A549 (cell line): ENCODE data around the gene EPOP. TPM values are rescaled to one million over a fixed set of nuclear protein-coding genes. Genes with fewer than 3 reads are reported as not detected.

Experiments
- ATAC-seq, 2 experiments: fragments of 200-7000 bp in 1 of 2; fragments of >200 bp in 1 of 2; cut with Nextera tagmentation in 1 of 2; cut with Tn5 transposase in 1 of 2; 3 replicates each; pipeline versions ENCODE4 v1.8.0 to v1.9.1; 2018 to 2020; ENCODE audit warnings: mild to moderate bottlenecking in 1 of 2, moderate library complexity in 1 of 2
- CTCF ChIA-PET: fragments of 300-600 bp; sonication (Branson Sonifier 250); formaldehyde crosslinking; extraction: SDS; loops from one replicate; lab custom pipeline; 2021; ENCODE audit warnings: antibody characterized with exemption, inconsistent platforms; lab: Yijun Ruan, JAX
- POLR2A ChIA-PET: fragments of 350-600 bp; formaldehyde crosslinking; extraction: SDS; loops from one replicate; lab custom pipeline; 2021; ENCODE audit warnings: antibody characterized with exemption, inconsistent platforms; lab: Yijun Ruan, JAX
- DNase-seq, 2 experiments: peaks; one replicate each; pipeline versions ENCODE4 v3.0.0 to v3.0.0-alpha.2; 2011 to 2016; ENCODE audit warnings: low read depth in 1 of 2, low spot score in 1 of 2
- FAIRE-seq: peaks from 2 replicates; lab custom pipeline; 2011; peaks lifted over from hg19 to GRCh38; lab: Jason Lieb, UNC
- H3K27ac ChIP-seq, 2 experiments: fragments of >200 bp; sonication (Bioruptor Twin); formaldehyde crosslinking; 3 replicates each; pipeline ENCODE4 v1.5.1; 2016 to 2017
- H3K4me1 ChIP-seq: fragments of >200 bp; sonication (Bioruptor Twin); formaldehyde crosslinking; 3 replicates; pipeline ENCODE4 v1.6.1; 2016
- H3K4me2 ChIP-seq: fragments of >200 bp; sonication (Bioruptor Twin); formaldehyde crosslinking; 3 replicates; pipeline ENCODE4 v1.6.1; 2016
- H3K4me3 ChIP-seq: fragments of >200 bp; sonication (Bioruptor Twin); formaldehyde crosslinking; 3 replicates; pipeline ENCODE4 v1.5.1; 2016
- H3K9me3 ChIP-seq: fragments of >200 bp; sonication (Bioruptor Twin); formaldehyde crosslinking; 3 replicates; pipeline ENCODE4 v1.6.1; 2016
- BHLHE40 ChIP-seq: IDR thresholded peaks from 2 replicates; pipeline ENCODE4 v1.6.1; 2012; ENCODE audit warnings: low read depth, low read length, inconsistent platforms
- CBX2 ChIP-seq: fragments of 200-600 bp; sonication (generic); IDR thresholded peaks from 2 replicates; pipeline ENCODE4 v1.6.1; 2016; ENCODE audit warnings: low read depth, mild to moderate bottlenecking, borderline replicate concordance
- CHD4 ChIP-seq: fragments of 200-600 bp; sonication (generic); IDR thresholded peaks from 2 replicates; pipeline ENCODE4 v1.6.1; 2016; ENCODE audit warnings: antibody characterized with exemption, mild to moderate bottlenecking, borderline replicate concordance
- EHMT2 ChIP-seq: fragments of 200-600 bp; sonication (generic); IDR thresholded peaks from 2 replicates; pipeline ENCODE4 v1.6.1; 2016; ENCODE audit warnings: antibody characterized with exemption, low read depth, mild to moderate bottlenecking, moderate library complexity
- EP300 ChIP-seq, 2 experiments: fragments of >200 bp; sonication (Bioruptor Twin); formaldehyde crosslinking; IDR thresholded peaks; 2 replicates in 1 of 2; 3 replicates in 1 of 2; pipeline ENCODE4 v1.6.1; 2016 to 2017
- ESRRA ChIP-seq: fragments of 150-350 bp; IDR thresholded peaks from 2 replicates; pipeline ENCODE4 v1.6.1; 2014; ENCODE audit warnings: mild to moderate bottlenecking, low read length, borderline replicate concordance
- HEYL ChIP-seq: fragments of 250-450 bp; sonication (Bioruptor Pico); IDR thresholded peaks from 2 replicates; pipeline ENCODE4 v1.8.0; 2021; ENCODE audit warnings: mild to moderate bottlenecking, moderate library complexity
- HOXA7 ChIP-seq: fragments of 250-450 bp; sonication (Bioruptor Pico); IDR thresholded peaks from 2 replicates; pipeline ENCODE4 v1.5.0; 2020; ENCODE audit warnings: mild to moderate bottlenecking, moderate library complexity
- HOXB13 ChIP-seq: fragments of 250-450 bp; sonication (Bioruptor Pico); IDR thresholded peaks from 2 replicates; pipeline ENCODE4 v1.5.0; 2020; ENCODE audit warnings: low read depth, mild to moderate bottlenecking, moderate library complexity
- HOXB5 ChIP-seq: fragments of 250-450 bp; sonication (Bioruptor Pico); IDR thresholded peaks from 2 replicates; pipeline ENCODE4 v1.5.0; 2020; ENCODE audit warnings: mild to moderate bottlenecking, moderate library complexity
- JUNB ChIP-seq: fragments of >200 bp; sonication (Bioruptor Twin); formaldehyde crosslinking; IDR thresholded peaks from 2 replicates; pipeline ENCODE4 v1.6.1; 2016
- KDM5A ChIP-seq: fragments of 200-600 bp; sonication (generic); IDR thresholded peaks from 2 replicates; pipeline ENCODE4 v1.6.1; 2016; ENCODE audit warnings: antibody characterized with exemption, mild to moderate bottlenecking
- MAFK ChIP-seq: fragments of 450-650 bp; IDR thresholded peaks from 2 replicates; pipeline ENCODE4 v1.6.1; 2014; ENCODE audit not compliant: partially characterized antibody
- MYC ChIP-seq: IDR thresholded peaks from 2 replicates; pipeline ENCODE4 v1.6.1; 2012; ENCODE audit warnings: mild to moderate bottlenecking, inconsistent platforms, low read length, improper control_type of control experiment, borderline replicate concordance
- POLR2AphosphoS2 ChIP-seq: conservative IDR thresholded peaks from 2 replicates; pipeline ENCODE4 v1.6.1; 2012; ENCODE audit warnings: low read length, improper control_type of control experiment, inconsistent platforms
- RAD21 ChIP-seq, 2 experiments: fragments of >200 bp in 1 of 2; sonication (Bioruptor Twin) in 1 of 2; formaldehyde crosslinking in 1 of 2; IDR thresholded peaks in 1 of 2; conservative IDR thresholded peaks in 1 of 2; 2 replicates in 1 of 2; 3 replicates in 1 of 2; pipeline ENCODE4 v1.6.1; 2012 to 2018; ENCODE audit warnings: inconsistent platforms in 1 of 2
- RARB ChIP-seq: fragments of 250-450 bp; sonication (Bioruptor Pico); IDR thresholded peaks from 2 replicates; pipeline ENCODE4 v1.8.0; 2021; ENCODE audit warnings: mild to moderate bottlenecking, moderate library complexity
- RCOR1 ChIP-seq: fragments of 150-350 bp; IDR thresholded peaks from 2 replicates; pipeline ENCODE4 v1.6.1; 2014; ENCODE audit warnings: antibody characterized with exemption, low read length, low read depth
- SREBF2 ChIP-seq: fragments of 450-650 bp; IDR thresholded peaks from 2 replicates; pipeline ENCODE4 v1.6.1; 2014; ENCODE audit warnings: mild to moderate bottlenecking, moderate library complexity
- TP53 ChIP-seq: fragments of 250-450 bp; sonication (Bioruptor Pico); IDR thresholded peaks from 2 replicates; pipeline ENCODE4 v1.5.0; 2021; ENCODE audit warnings: mild to moderate bottlenecking, moderate library complexity
- ZFP36 ChIP-seq: fragments of 450-650 bp; IDR thresholded peaks from 2 replicates; pipeline ENCODE4 v1.6.1; 2014; ENCODE audit warnings: borderline replicate concordance; ENCODE audit not compliant: partially characterized antibody
- ZSCAN20 ChIP-seq: fragments of 250-450 bp; sonication (Bioruptor Pico); IDR thresholded peaks from 2 replicates; pipeline ENCODE4 v1.8.0; 2022; ENCODE audit warnings: mild to moderate bottlenecking, moderate library complexity
- WGBS: methylation state at CpG from one replicate; pipeline ENCODE4 v1.1.6; 2017; ENCODE audit errors: missing lambda C conversion rate; 5-methylcytosine and 5-hydroxymethylcytosine counted together
- polyA plus RNA-seq, 4 experiments: library from polyadenylated mRNA; depleted of rRNA in 3 of 4; stranded (reverse); fragments of >200 nt; fragmentation: RNase III in 1 of 4; extraction: RNeasy Plus Mini Kit Qiagen cat#74134 plus additional on column Dnase treatment in 1 of 4; gene quantifications; 2 replicates in 3 of 4; 3 replicates in 1 of 4; pipeline ENCODE4 v1.2.3, GENCODE V29; 2011 to 2017
- TF ChIP-seq, protein P1 (sequence below): IDR thresholded peaks from 2 replicates; pipeline ENCODE4 v1.6.1; 2012
- TF ChIP-seq, protein P2 (sequence below): IDR thresholded peaks from 2 replicates; pipeline ENCODE4 v1.6.1; 2012
- TF ChIP-seq, protein P3 (sequence below): fragments of 450-650 bp; IDR thresholded peaks from 2 replicates; pipeline ENCODE4 v1.6.1; 2014; ENCODE audit warnings: antibody characterized with exemption
- TF ChIP-seq, protein P4 (sequence below): fragments of 250-450 bp; sonication (Bioruptor Pico); IDR thresholded peaks from 2 replicates; pipeline ENCODE4 v1.5.0; 2020; ENCODE audit warnings: low read depth, mild to moderate bottlenecking, moderate library complexity
- TF ChIP-seq, protein P5 (sequence below): fragments of 150-350 bp; IDR thresholded peaks from 2 replicates; pipeline ENCODE4 v1.6.1; 2014; ENCODE audit warnings: low read depth, mild to moderate bottlenecking, low read length

EPOP gene
- polyA plus RNA-seq, 2 of the 4 experiments (the other 2 are of a cell fraction): 5.1 to 12.1 TPM

DNA sequence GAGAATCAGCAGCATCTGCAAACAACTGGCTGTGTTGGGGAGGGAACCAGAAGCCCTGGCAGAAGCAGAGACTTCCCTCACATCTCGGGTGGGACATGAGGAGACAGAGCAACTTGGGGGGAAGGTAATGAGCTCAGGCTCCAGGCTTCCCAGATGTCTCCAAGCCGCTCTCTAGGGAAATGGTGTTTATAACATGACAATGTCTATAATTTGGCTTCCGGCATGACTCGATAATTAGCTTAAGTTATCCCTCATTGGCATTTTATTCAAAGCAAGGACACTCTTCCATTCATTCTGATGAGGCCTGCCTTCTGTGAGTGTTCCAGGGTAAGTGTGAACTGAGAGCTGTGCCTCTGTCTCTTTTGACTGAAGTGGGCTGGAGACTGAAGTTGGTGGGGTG lies 15.6 kb upstream of the EPOP start:
- Histone ChIP-seq H3K9me3 (no peaks in the 10 kb centered on the region), H3K4me2 (no peak overlapping the region), H3K4me1 (no peaks in the 10 kb centered on the region), H3K27ac (no peak overlapping the region), H3K4me3 (no peak overlapping the region)
- ChIA-PET CTCF (interaction anchor here (0.5 to 9.8 kb wide), 8 partner anchors 9 to 44 kb away, joined by 3 to 51 read pairs (median 6); partner anchors contain the start of gene CISD3), POLR2A (no interaction called here)
- DNase-seq (no peak), ATAC-seq (no peak; a peak in 1 of 6 replicates), FAIRE-seq (no peak)
- TF ChIP-seq ESRRA (no peak), MYC (no peak), CBX2 (no peak), RARB (CRISPR knock-in tag) (no peak), MAFK (no peak), POLR2AphosphoS2 (no peak), SREBF2 (no peak), BHLHE40 (no peak), HOXB5 (CRISPR knock-in tag) (no peak), EP300 (IDR thresholded peaks at IDR 0.05) (no peak), RCOR1 (no peak), HOXA7 (CRISPR knock-in tag) (no peak)
- TF ChIP-seq, protein P1, sequence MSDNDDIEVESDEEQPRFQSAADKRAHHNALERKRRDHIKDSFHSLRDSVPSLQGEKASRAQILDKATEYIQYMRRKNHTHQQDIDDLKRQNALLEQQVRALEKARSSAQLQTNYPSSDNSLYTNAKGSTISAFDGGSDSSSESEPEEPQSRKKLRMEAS: no peak
- TF ChIP-seq, protein P2, sequence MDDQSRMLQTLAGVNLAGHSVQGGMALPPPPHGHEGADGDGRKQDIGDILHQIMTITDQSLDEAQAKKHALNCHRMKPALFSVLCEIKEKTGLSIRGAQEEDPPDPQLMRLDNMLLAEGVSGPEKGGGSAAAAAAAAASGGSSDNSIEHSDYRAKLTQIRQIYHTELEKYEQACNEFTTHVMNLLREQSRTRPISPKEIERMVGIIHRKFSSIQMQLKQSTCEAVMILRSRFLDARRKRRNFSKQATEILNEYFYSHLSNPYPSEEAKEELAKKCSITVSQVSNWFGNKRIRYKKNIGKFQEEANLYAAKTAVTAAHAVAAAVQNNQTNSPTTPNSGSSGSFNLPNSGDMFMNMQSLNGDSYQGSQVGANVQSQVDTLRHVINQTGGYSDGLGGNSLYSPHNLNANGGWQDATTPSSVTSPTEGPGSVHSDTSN: no peak
- TF ChIP-seq, protein P3, sequence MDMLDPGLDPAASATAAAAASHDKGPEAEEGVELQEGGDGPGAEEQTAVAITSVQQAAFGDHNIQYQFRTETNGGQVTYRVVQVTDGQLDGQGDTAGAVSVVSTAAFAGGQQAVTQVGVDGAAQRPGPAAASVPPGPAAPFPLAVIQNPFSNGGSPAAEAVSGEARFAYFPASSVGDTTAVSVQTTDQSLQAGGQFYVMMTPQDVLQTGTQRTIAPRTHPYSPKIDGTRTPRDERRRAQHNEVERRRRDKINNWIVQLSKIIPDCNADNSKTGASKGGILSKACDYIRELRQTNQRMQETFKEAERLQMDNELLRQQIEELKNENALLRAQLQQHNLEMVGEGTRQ: no peak
- TF ChIP-seq, protein P4, sequence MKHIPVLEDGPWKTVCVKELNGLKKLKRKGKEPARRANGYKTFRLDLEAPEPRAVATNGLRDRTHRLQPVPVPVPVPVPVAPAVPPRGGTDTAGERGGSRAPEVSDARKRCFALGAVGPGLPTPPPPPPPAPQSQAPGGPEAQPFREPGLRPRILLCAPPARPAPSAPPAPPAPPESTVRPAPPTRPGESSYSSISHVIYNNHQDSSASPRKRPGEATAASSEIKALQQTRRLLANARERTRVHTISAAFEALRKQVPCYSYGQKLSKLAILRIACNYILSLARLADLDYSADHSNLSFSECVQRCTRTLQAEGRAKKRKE (CRISPR knock-in tag): no peak
- 87% methylated on average over 4 of the region's 4 CpGs for WGBS

DNA sequence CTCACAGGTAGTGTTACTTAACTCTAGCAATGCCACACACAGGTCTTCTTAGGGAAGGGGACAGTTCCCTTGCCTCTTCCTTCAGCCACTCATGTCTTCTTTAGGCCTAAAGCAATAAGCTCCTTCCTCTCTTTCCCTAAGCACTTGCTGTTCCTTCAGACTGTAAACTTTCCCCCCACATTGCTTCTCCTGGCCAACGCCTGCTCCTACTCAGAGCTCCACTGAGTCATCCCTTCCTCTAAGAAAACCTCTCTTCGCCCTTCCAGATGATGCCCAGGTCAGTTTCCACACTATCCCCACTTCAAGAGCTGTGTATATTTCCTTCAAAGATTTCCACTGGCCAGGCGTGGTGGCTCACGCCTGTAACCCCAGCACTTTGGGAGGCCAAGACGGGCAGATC lies 12.5 kb upstream of the EPOP start:
- POLR2A ChIA-PET: no interaction called here
- CTCF ChIA-PET: interaction anchor here (0.6 to 9.8 kb wide), 13 partner anchors 12 to 466 kb away, joined by 3 to 51 read pairs (median 6); partner anchors contain the start of genes CISD3 and EPOP
- Histone ChIP-seq H3K4me3 (no peak overlapping the region), H3K27ac (no peak overlapping the region), H3K4me2 (no peak overlapping the region), H3K4me1 (no peaks in the 10 kb centered on the region), H3K9me3 (no peaks in the 10 kb centered on the region)
- DNase-seq (no peak), FAIRE-seq (no peak), ATAC-seq (no peak)
- no peak for TF ChIP-seq JUNB
- WGBS: 74% methylated on average over 5 of the region's 5 CpGs

DNA sequence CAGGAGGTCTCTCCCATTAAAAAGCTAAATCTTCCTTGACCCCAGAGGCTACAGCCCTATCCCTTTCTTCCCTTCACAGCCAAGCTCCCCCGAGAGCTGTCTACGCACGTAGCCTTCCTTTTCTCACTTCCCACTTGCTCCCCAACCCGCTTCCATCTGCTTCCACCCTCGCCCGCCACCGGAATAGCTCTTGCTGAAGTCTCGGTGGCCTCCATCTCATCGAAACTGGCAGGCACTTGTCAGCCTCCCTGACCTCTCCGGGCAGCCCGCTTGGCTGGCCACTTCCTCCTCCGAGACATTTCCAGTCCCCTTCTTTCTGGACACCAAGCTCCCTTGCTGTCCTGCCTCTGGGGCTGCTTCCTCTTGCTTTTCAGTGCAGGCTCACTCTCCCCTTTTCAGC lies 10.7 kb upstream of the EPOP start:
- Histone ChIP-seq H3K9me3 (no peaks in the 10 kb centered on the region), H3K4me1 (no peaks in the 10 kb centered on the region), H3K27ac (no peak overlapping the region), H3K4me2 (no peak overlapping the region), H3K4me3 (no peak overlapping the region)
- FAIRE-seq: no peak
- DNase-seq: no peak
- WGBS: 90% methylated on average over 12 of the region's 12 CpGs
- POLR2A ChIA-PET: no interaction called here
- no peak; a peak in 1 of 6 replicates for ATAC-seq
- CTCF ChIA-PET: interaction anchor here (1.1 to 4.0 kb wide), 8 partner anchors 10 to 559 kb away, joined by 3 to 36 read pairs (median 4); partner anchors contain the start of gene EPOP
- TF ChIP-seq RAD21 (conservative IDR thresholded peaks at IDR 0.05 in 1 of 2, IDR thresholded peaks at IDR 0.05 in 1 of 2): no peak
- no peak for TF ChIP-seq ZFP36
- no peak for TF ChIP-seq HOXA7 (CRISPR knock-in tag)
- TF ChIP-seq CHD4: no peak
- TF ChIP-seq, protein P1: no peak
- TF ChIP-seq EHMT2: no peak
- TF ChIP-seq, protein P5, sequence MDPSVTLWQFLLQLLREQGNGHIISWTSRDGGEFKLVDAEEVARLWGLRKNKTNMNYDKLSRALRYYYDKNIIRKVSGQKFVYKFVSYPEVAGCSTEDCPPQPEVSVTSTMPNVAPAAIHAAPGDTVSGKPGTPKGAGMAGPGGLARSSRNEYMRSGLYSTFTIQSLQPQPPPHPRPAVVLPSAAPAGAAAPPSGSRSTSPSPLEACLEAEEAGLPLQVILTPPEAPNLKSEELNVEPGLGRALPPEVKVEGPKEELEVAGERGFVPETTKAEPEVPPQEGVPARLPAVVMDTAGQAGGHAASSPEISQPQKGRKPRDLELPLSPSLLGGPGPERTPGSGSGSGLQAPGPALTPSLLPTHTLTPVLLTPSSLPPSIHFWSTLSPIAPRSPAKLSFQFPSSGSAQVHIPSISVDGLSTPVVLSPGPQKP: no peak
- no peak for TF ChIP-seq TP53
- no peak for TF ChIP-seq ZSCAN20 (CRISPR knock-in tag)
- TF ChIP-seq HOXB13 (CRISPR knock-in tag): no peak
- no peak for TF ChIP-seq KDM5A
- no peak for TF ChIP-seq RARB (CRISPR knock-in tag)
- no peak for TF ChIP-seq HEYL (CRISPR knock-in tag)
